GM10847 (cell line): ENCODE measurements around the gene CBFA2T2.

ENCODE experiments used
- POLR2A ChIP-seq: IDR thresholded peaks from 2 replicates; pipeline ENCODE4 v1.6.1; 2011; ENCODE audit not compliant: insufficient read length; ENCODE audit errors: extremely low read depth

Gene CBFA2T2

DNA sequence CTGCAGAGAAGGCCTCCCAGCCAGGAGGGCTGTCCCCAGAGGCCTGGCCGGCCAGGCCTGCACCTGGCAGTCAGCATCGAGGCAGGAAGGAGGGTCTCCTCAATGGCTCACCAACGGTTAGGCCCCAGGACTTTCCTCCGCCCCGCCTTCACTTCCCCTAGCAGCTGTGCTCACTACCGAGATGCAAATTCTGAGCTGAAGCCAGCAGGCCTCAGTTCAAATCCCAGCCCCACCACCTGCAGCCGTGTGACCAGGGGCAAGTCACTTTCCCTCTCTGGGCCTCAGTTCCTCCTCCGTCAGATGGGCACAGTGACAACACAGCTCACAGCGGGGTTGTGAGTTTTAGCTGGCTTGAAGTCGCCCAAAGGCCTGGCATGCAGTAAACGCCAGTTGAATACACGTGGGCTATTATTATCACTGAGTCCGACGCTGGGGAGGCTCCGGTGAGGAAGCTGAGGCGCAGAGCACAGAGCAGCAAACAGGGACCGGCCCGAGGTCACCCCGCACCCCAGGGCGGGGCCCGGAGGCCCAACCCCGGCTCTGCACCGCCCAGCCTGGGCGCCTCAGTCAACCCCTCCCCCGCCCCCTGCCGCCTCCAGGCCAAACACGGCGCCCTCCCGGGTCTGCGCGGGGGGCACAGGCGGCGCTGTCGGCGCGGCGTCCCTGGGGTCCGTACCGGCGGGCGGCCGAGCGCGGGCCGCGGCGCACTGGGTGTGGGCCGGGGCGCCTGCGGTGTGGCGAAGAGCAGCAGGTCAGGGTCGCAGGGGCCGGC lies 195.6 kb downstream of the CBFA2T2 start:
- peak; percentile 40 for TF ChIP-seq POLR2A

DNA sequence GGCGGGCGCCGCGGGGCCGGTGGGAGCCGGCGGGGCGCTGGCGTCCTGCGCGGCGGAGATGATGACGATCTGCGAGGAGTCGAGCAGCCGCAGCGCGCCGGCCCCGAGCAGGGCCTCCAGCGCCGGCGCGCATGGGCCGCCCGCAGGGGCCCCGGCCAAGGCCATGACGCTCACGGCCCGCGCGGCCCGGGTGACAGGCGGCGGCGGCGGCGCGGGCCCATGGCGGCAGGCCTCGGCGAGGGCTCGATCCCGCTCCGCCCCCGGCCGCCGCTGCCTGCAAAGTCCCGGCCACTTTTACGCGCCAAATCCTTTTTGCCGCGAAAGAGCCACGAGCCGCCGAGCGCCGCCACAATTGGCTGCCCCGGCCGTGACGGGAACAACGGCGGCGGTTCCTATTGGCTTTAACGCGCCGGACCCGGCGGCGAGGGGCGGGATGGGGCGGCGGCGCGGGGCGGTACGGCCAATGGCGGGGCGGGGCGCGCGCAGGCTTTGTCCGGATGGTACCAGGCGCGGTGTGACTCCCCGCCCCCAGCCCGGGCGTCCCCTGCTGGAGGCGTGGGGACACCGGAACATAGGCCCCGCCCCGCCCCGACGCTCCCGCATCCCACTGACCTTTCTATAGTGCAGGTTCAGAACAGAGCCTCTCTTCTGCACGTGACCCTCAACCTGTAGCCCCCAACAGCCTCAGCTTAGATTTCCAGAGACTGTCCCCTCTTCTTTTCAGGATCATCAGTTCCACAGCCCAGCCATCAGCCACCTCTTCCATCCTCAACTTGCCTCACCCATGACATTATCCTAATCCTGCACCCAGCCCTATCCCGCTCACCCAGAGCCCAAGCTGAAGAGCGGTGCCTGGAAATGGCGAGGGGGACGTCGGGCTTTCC lies 196.4 kb downstream of the CBFA2T2 start, which contains the start of gene E2F1:
Gene E2F1 (minus strand): TSS at position 286 of the 884 bp plus-strand sequence. CDS start 121 bp downstream, at position 165.
- TF ChIP-seq POLR2A = peak; percentile 43

DNA sequence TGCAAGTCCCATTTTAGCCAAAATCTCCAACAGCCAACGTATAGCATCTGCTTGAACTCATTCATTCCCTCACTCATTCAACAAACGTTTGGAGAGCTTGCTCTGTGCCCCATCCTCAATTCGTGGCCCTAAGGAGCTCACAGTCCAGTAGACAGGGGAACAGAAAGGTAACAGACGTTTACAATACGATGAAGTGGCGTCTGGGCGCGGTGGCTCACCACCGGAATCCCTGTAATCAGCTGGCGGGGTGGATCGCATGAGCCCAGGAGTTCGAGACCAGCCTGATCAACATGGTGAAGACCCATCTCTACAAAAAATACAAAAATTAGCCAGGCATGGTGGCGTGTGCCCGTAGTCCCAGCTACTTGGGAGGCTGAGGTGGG lies 197.1 kb downstream of the CBFA2T2 start:
- no peak for TF ChIP-seq POLR2A

GRCh38 chr20:33687370-33687915 lies 197.5 kb downstream of the CBFA2T2 start:
- no peak for TF ChIP-seq POLR2A

- no peak for TF ChIP-seq POLR2A
Measured at GRCh38 chr20:33687993-33688937, 198.4 kb downstream of the CBFA2T2 start.

DNA sequence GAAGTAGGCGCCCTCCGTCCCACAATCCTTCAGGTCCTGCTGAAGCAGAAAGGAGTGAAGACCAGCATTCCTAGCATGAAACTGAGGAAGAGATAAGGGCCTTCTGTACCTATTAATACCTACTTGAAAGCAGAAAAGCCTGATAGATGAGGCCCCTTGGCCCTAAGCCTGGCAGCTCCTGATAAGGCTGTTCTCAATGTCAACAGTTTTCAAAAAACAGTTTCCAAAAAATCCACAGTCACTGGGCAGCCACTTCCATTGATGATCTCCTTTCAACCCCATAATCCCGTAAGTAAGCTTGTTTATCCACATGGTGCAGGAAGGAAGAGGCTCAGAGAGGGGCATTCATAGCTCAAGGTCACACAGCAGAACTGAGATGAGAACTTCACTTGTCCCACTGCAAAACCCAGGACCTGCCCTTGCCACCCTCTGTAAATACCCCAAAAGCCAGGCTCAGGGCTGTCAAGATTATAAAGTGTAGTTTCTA lies 199.1 kb downstream of the CBFA2T2 start:
- TF ChIP-seq POLR2A = no peak

DNA sequence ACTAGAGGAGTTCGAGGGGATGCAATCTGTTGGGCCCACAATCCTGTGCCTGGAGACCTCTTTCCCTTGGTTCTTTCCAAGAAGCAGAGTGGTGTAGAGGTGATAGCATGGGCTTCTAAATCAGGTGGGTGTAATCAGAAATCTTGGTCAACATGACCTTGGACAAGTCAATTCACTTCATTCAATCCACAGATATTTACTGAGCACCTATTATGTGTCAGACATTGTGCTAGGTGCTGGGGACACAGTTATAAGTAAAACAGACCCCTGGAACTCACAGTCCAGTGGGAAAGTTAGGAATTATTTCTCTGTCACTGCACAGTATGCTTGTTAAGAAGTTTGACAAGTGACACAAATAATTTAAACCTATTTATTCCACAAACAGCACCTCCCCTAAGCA lies 199.6 kb downstream of the CBFA2T2 start:
- no peak for TF ChIP-seq POLR2A

DNA sequence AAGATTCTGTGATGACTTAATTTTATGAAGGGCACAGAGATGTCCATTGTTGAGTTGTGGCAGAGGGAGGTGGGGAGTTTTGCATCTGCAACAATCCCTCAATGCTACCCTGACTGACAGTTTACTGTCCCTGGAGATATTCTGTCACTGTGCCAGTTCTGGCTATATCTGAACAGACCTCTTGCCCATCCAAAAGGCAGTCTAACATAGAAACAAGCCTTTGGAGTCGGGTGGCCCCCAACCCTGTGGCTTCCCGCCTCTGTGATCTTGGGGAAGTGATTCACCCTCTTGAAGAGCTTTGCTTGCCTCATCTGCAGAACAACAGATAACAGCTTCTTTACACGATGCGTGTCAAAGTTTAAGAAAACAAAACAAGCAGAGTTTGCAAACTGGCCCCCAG lies 200.1 kb downstream of the CBFA2T2 start:
- TF ChIP-seq POLR2A = no peak

DNA sequence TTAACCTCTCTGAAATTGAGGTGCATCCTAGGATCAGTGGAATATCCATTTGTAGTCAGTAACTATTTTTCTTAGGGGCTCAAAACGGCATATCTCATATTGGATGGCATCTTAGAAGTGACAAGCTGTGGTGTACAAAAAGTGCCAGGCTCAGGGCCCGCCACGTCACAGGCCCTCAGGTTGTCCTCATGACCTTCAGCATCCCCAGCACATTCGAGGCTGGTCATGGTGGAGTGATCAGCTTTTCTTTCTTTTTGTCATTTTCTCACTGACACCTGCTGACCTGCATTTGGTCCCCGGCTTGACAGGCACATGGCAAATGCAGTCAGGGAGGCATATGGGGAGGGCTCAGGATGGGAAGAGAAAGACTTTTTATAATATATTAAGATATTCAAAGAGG lies 203.4 kb downstream of the CBFA2T2 start:
- TF ChIP-seq POLR2A = no peak

GRCh38 chr20:33693741-33694638 lies 204.1 kb downstream of the CBFA2T2 start:
- no peak for TF ChIP-seq POLR2A

GRCh38 chr20:33694639-33695012 lies 204.7 kb downstream of the CBFA2T2 start:
- TF ChIP-seq POLR2A = no peak

DNA sequence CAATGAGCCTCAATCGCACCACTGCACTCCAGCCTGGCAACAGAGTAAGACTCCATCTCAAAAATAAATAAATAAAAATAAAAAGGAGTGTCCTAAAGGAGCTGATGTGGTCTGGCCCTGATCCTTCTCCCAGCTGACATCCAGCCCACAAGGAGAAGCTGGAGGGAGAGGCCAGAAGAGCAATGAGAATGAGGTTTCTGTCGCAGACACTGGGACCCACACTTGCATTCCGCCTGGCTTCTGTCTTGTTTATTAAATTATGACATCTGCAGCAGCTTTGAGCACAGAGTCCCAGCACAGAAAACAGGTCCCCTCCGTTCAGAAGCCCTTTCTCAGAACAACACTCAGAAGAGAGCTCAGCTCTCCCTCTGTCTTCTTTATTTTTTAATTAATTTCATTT lies 206.6 kb downstream of the CBFA2T2 start:
- TF ChIP-seq POLR2A = no peak

DNA sequence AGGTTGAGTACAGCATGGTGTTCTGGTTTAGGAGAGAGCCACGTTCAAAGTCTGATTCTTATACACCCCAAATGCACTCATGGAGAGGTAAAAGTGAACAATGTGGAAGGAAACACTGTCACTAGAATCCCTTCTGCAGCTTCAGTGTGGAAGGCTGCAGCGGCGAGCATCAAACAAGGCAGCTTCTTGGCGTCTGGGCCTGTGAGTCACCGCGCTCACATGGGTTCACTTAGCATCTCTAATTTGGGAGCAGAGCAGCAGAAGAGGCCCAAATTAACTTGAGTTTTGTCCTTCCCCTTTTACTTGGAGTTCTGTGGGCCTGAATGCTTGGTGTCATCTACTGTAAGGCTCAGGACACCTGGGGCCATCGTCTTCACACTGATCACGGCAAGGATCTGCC lies 207.2 kb downstream of the CBFA2T2 start:
- TF ChIP-seq POLR2A = no peak
